Right atrium auricular region (tissue), 2 donors: Measurements from ENCODE around the gene TPGS2. TPM values are rescaled to one million over a fixed set of nuclear protein-coding genes. Genes with fewer than 3 reads are reported as not detected.

Source experiments
- DNase-seq: peaks from one replicate; pipeline ENCODE4 v3.0.0-alpha.2; 2019; ENCODE audit warnings: low spot score
- H3K27ac ChIP-seq, 2 donors: fragments of 200-600 bp; sonication (generic); 1 replicate in 1 of 2; 2 replicates in 1 of 2; pipeline ENCODE4 v1.5.1; 2016 to 2019
- H3K27me3 ChIP-seq, 2 donors: fragments of 200-600 bp; sonication (generic); one replicate each; pipeline versions ENCODE4 v1.5.1 to v1.6.0; 2017 to 2019
- H3K36me3 ChIP-seq: fragments of 200-600 bp; sonication (generic); one replicate; pipeline ENCODE4 v1.5.1; 2016
- H3K4me1 ChIP-seq, 2 donors: fragments of 200-600 bp; sonication (generic); one replicate each; pipeline versions ENCODE4 v1.5.1 to v1.6.0; 2017 to 2019
- H3K4me3 ChIP-seq, 2 donors: fragments of 200-600 bp; sonication (generic); 1 replicate in 1 of 2; 2 replicates in 1 of 2; pipeline ENCODE4 v1.5.1; 2017 to 2019; ENCODE audit warnings: mild to moderate bottlenecking in 1 of 2, moderate library complexity in 1 of 2
- H3K9me3 ChIP-seq, 2 donors: fragments of 200-600 bp; sonication (generic); one replicate each; pipeline ENCODE4 v1.5.1; 2019
- CTCF ChIP-seq, 2 donors: fragments of 200-600 bp; sonication (generic); IDR thresholded peaks; one replicate each; pipeline ENCODE4 v1.5.1; 2019; ENCODE audit warnings: antibody characterized with exemption in 2 of 2
- total RNA-seq, 2 donors: library from RNA; depleted of rRNA; stranded (reverse); fragments of >200 nt; gene quantifications; one replicate each; pipeline ENCODE4 v1.1.0, GENCODE V29; 2016

Gene TPGS2
- total RNA-seq, 2 donors from 2014 or later: 93.1 to 102 TPM

GRCh38 chr18:36786686-36787085 is 42.1 kb downstream of the TPGS2 start:
- H3K36me3 ChIP-seq: peaks cover 3% of the 10 kb centered on the region
- H3K9me3 ChIP-seq: no peaks in the 10 kb centered on the region
- peak overlapping the region; percentile 63 to 83 for H3K27ac ChIP-seq
- no peaks in the 10 kb centered on the region for H3K27me3 ChIP-seq
- DNase-seq: peak; percentile 79
- TF ChIP-seq CTCF (IDR thresholded peaks at IDR 0.05): no peak
- H3K4me3 ChIP-seq: no peak overlapping the region
- peaks cover 0 to 16% of the 10 kb centered on the region in 2 donors for H3K4me1 ChIP-seq

GRCh38 chr18:36783792-36784191 is 45.0 kb downstream of the TPGS2 start:
- H3K27ac ChIP-seq: no peak overlapping the region
- no peak for TF ChIP-seq CTCF (IDR thresholded peaks at IDR 0.05)

GRCh38 chr18:36782710-36783109 is 46.1 kb downstream of the TPGS2 start:
- H3K27ac ChIP-seq: no peak overlapping the region
- no peak for DNase-seq
- H3K4me3 ChIP-seq: no peak overlapping the region
- no peak for TF ChIP-seq CTCF (IDR thresholded peaks at IDR 0.05)
- no peaks in the 10 kb centered on the region for H3K27me3 ChIP-seq
- peaks cover 12% of the 10 kb centered on the region for H3K36me3 ChIP-seq
- no peaks in the 10 kb centered on the region for H3K9me3 ChIP-seq
- peaks cover 0 to 17% of the 10 kb centered on the region in 2 donors for H3K4me1 ChIP-seq

More at GRCh38 chr18:36783792-36784191, 45.0 kb downstream of the TPGS2 start:
- no peak for DNase-seq
- no peak overlapping the region for H3K4me3 ChIP-seq
- H3K27me3 ChIP-seq: no peaks in the 10 kb centered on the region
- peaks cover 12% of the 10 kb centered on the region for H3K36me3 ChIP-seq
- H3K4me1 ChIP-seq: peaks cover 0 to 16% of the 10 kb centered on the region in 2 donors
- H3K9me3 ChIP-seq: no peaks in the 10 kb centered on the region

- no peak for DNase-seq
- Histone ChIP-seq H3K4me1 (peaks cover 0 to 15% of the 10 kb centered on the region in 2 donors), H3K27ac (no peak overlapping the region), H3K27me3 (no peaks in the 10 kb centered on the region), H3K4me3 (no peak overlapping the region), H3K36me3 (peaks cover 12% of the 10 kb centered on the region), H3K9me3 (no peaks in the 10 kb centered on the region)
- no peak for TF ChIP-seq CTCF (IDR thresholded peaks at IDR 0.05)
Measured at GRCh38 chr18:36780748-36781147, 48.1 kb downstream of the TPGS2 start.

- Histone ChIP-seq H3K27ac (peak overlapping the region in 1 of 2 donors; percentile 60), H3K9me3 (no peaks in the 10 kb centered on the region), H3K27me3 (no peaks in the 10 kb centered on the region), H3K4me3 (no peak overlapping the region), H3K4me1 (peaks cover 0 to 21% of the 10 kb centered on the region in 2 donors), H3K36me3 (peaks cover 12% of the 10 kb centered on the region)
- no peak for DNase-seq
- no peak for TF ChIP-seq CTCF (IDR thresholded peaks at IDR 0.05)
Measured at GRCh38 chr18:36777566-36777965, 51.2 kb downstream of the TPGS2 start.

- H3K36me3 ChIP-seq: peaks cover 12% of the 10 kb centered on the region
- peak overlapping the region; percentile 49 to 60 for H3K27ac ChIP-seq
- H3K27me3 ChIP-seq: no peaks in the 10 kb centered on the region
- H3K9me3 ChIP-seq: no peaks in the 10 kb centered on the region
- DNase-seq: no peak
- no peak for TF ChIP-seq CTCF (IDR thresholded peaks at IDR 0.05)
- peaks cover 0 to 21% of the 10 kb centered on the region in 2 donors for H3K4me1 ChIP-seq
- H3K4me3 ChIP-seq: no peak overlapping the region
Measured at GRCh38 chr18:36776650-36777049, 52.2 kb downstream of the TPGS2 start.
